Body of pancreas (tissue), 4 donors: ENCODE data around the gene TBC1D4.

Experiments used
- CTCF ChIP-seq, 7 experiments: fragments of 450-650 bp in 4 of 7; fragments of 200-600 bp in 3 of 7; sonication (generic) in 3 of 7; IDR thresholded peaks; one replicate each; pipeline ENCODE4 v1.5.1; 2016 to 2019; ENCODE audit warnings: antibody characterized with exemption in 7 of 7
- POLR2A ChIP-seq, 3 donors: fragments of 450-650 bp; IDR thresholded peaks; one replicate each; pipeline ENCODE4 v1.6.1; 2016; ENCODE audit warnings: antibody characterized with exemption in 3 of 3, mild to moderate bottlenecking in 2 of 3

GRCh38 chr13:75508002-75508548 is 26.1 kb upstream of the TBC1D4 start:
- TF ChIP-seq CTCF (IDR thresholded peaks at IDR 0.05) (no peak), POLR2A (IDR thresholded peaks at IDR 0.05) (no peak)
